LNCAP (cell line): Measurements from ENCODE around the gene GNRHR.

Source experiments
- CTCF ChIP-seq: fragments of 450-650 bp; IDR thresholded peaks from 2 replicates; pipeline ENCODE4 v1.5.1; 2017; ENCODE audit warnings: mild to moderate bottlenecking

GNRHR gene

GRCh38 chr4:67702166-67702565, 52.0 kb downstream of the GNRHR start:
- no peak for TF ChIP-seq CTCF

- no peak for TF ChIP-seq CTCF
Observed at GRCh38 chr4:67701517-67701850, 52.7 kb downstream of the GNRHR start.

- peak; percentile 53 for TF ChIP-seq CTCF
Observed at GRCh38 chr4:67700738-67701516, 53.3 kb downstream of the GNRHR start, which contains the start of gene UBA6. Gene UBA6 (minus strand): TSS chr4:67701155. CDS start chr4:67701119, 36 bp downstream.

- no peak for TF ChIP-seq CTCF
Observed at GRCh38 chr4:67700116-67700737, 54.0 kb downstream of the GNRHR start.

- TF ChIP-seq CTCF: no peak
Observed at GRCh38 chr4:67699603-67700002, 54.6 kb downstream of the GNRHR start.

GRCh38 chr4:67697860-67698687, 56.1 kb downstream of the GNRHR start:
- TF ChIP-seq CTCF: no peak

GRCh38 chr4:67696061-67696460, 58.1 kb downstream of the GNRHR start:
- TF ChIP-seq CTCF: no peak
